GM23338 (cell line): Measurements from ENCODE around the gene AKNAD1. TPM values are rescaled to one million over a fixed set of nuclear protein-coding genes. Genes with fewer than 3 reads are reported as not detected.
A peak's percentile ranks its signal among the peaks of the same experiment; 100 is the strongest.

ENCODE experiments used
- ATAC-seq: fragments of 200-7000 bp; cut with Tn5 transposase; 3 replicates; pipeline ENCODE4 v1.9.1; 2020
- DNase-seq: peaks from one replicate; pipeline ENCODE4 v3.0.0-alpha.2; 2015; ENCODE audit warnings: low spot score
- H2AFZ ChIP-seq: fragments of 200-600 bp; sonication (generic); 2 replicates; pipeline ENCODE4 v1.8.0; 2016; ENCODE audit warnings: antibody characterized with exemption, mild to moderate bottlenecking, moderate library complexity
- H3F3A ChIP-seq: fragments of 200-600 bp; sonication (generic); replicated peaks from 2 replicates; pipeline ENCODE4 v1.8.0; 2017; ENCODE audit warnings: antibody characterized with exemption, mixed run types, low read depth
- H3K27ac ChIP-seq: fragments of 200-600 bp; sonication (generic); 2 replicates; pipeline ENCODE4 v1.6.1; 2016; ENCODE audit warnings: low read depth
- H3K27me3 ChIP-seq: fragments of 200-600 bp; sonication (generic); 2 replicates; pipeline ENCODE4 v1.8.0; 2016; ENCODE audit warnings: mild to moderate bottlenecking, mixed run types, moderate library complexity; ENCODE audit not compliant: insufficient read depth
- H3K36me3 ChIP-seq: fragments of 200-600 bp; sonication (generic); 2 replicates; pipeline ENCODE4 v1.8.0; 2016; ENCODE audit warnings: mild to moderate bottlenecking; ENCODE audit not compliant: insufficient read depth
- H3K4me1 ChIP-seq: fragments of 200-600 bp; sonication (generic); 2 replicates; pipeline ENCODE4 v1.8.0; 2016; ENCODE audit warnings: mild to moderate bottlenecking, moderate library complexity; ENCODE audit not compliant: insufficient read depth
- H3K4me2 ChIP-seq: fragments of 200-600 bp; sonication (generic); 2 replicates; pipeline ENCODE4 v1.7.1; 2017; ENCODE audit warnings: mixed run types
- H3K4me3 ChIP-seq: fragments of 200-600 bp; sonication (generic); 2 replicates; pipeline ENCODE4 v1.6.1; 2016; ENCODE audit warnings: mixed run types
- H3K79me2 ChIP-seq: fragments of 200-600 bp; sonication (generic); replicated peaks from 2 replicates; pipeline ENCODE4 v1.8.0; 2017; ENCODE audit warnings: mild to moderate bottlenecking; ENCODE audit not compliant: insufficient read depth
- H3K9me2 ChIP-seq: fragments of 200-600 bp; sonication (generic); 2 replicates; pipeline ENCODE4 v1.8.0; 2017; ENCODE audit not compliant: insufficient read depth
- H4K20me1 ChIP-seq: fragments of 200-600 bp; sonication (generic); replicated peaks from 2 replicates; pipeline ENCODE4 v1.8.0; 2017; ENCODE audit warnings: mild to moderate bottlenecking; ENCODE audit not compliant: insufficient read depth
- H3K27ac Mint-ChIP-seq: 2 replicates; pipeline ENCODE4 v1.8.0; 2020; ENCODE audit warnings: inconsistent platforms, mild to moderate bottlenecking, moderate library complexity, mixed read lengths
- H3K27me3 Mint-ChIP-seq: 3 replicates; pipeline ENCODE4 v1.8.0; 2022; ENCODE audit warnings: low read depth, mild to moderate bottlenecking, moderate library complexity, mixed read lengths, inconsistent platforms; ENCODE audit not compliant: insufficient read depth, poor library complexity
- H3K36me3 Mint-ChIP-seq: 3 replicates; pipeline ENCODE4 v1.8.0; 2021; ENCODE audit warnings: low read depth, mild to moderate bottlenecking, inconsistent platforms, moderate library complexity, mixed read lengths
- H3K4me1 Mint-ChIP-seq: 3 replicates; pipeline ENCODE4 v1.8.0; 2020; ENCODE audit warnings: mild to moderate bottlenecking, inconsistent platforms, mixed read lengths
- H3K4me3 Mint-ChIP-seq: 3 replicates; pipeline ENCODE4 v1.8.0; 2021; ENCODE audit warnings: moderate library complexity, mild to moderate bottlenecking, inconsistent platforms, mixed read lengths
- H3K9me3 Mint-ChIP-seq: 3 replicates; pipeline ENCODE4 v1.8.0; 2020; ENCODE audit warnings: moderate library complexity, mild to moderate bottlenecking, inconsistent platforms, mixed read lengths
- CREB1 ChIP-seq: fragments of 250-450 bp; sonication (Bioruptor Pico); IDR thresholded peaks from 2 replicates; pipeline ENCODE4 v1.5.0; 2020; ENCODE audit warnings: low read depth, mild to moderate bottlenecking, moderate library complexity
- CTCF ChIP-seq, 2 experiments: fragments of 200-600 bp in 1 of 2; sonication (generic) in 1 of 2; conservative IDR thresholded peaks; 2 replicates each; pipeline versions ENCODE4 v1.5.1 to v1.6.1; 2016 to 2017; ENCODE audit warnings: antibody characterized with exemption in 2 of 2, low read depth in 2 of 2, mild to moderate bottlenecking in 2 of 2, moderate library complexity in 1 of 2
- ETS1 ChIP-seq: IDR thresholded peaks from 2 replicates; pipeline ENCODE4 v1.6.1; 2016; ENCODE audit warnings: antibody characterized with exemption
- EZH2 ChIP-seq: fragments of 200-600 bp; sonication (generic); IDR thresholded peaks from one replicate; pipeline ENCODE4 v1.8.0; 2017; ENCODE audit warnings: antibody characterized with exemption, mild to moderate bottlenecking, low read depth; ENCODE audit not compliant: unreplicated experiment
- EZH2phosphoT487 ChIP-seq: fragments of 200-600 bp; sonication (generic); IDR thresholded peaks from one replicate; pipeline ENCODE4 v1.8.1; 2018; ENCODE audit warnings: antibody characterized with exemption; ENCODE audit not compliant: unreplicated experiment
- JUNB ChIP-seq: IDR thresholded peaks from one replicate; pipeline ENCODE4 v1.6.1; 2016; ENCODE audit warnings: antibody characterized with exemption; ENCODE audit not compliant: unreplicated experiment
- NANOG ChIP-seq: IDR thresholded peaks from 2 replicates; pipeline ENCODE4 v1.6.1; 2016; ENCODE audit warnings: antibody characterized with exemption, borderline replicate concordance
- POLR2AphosphoS5 ChIP-seq: IDR thresholded peaks from 2 replicates; pipeline ENCODE4 v1.6.1; 2016; ENCODE audit warnings: antibody characterized with exemption, low read depth
- REST ChIP-seq: IDR thresholded peaks from one replicate; pipeline ENCODE4 v1.6.1; 2018; ENCODE audit warnings: antibody characterized with exemption; ENCODE audit not compliant: unreplicated experiment
- STAT1 ChIP-seq: IDR thresholded peaks from one replicate; pipeline ENCODE4 v1.6.1; 2016; ENCODE audit warnings: antibody characterized with exemption; ENCODE audit not compliant: unreplicated experiment
- ZNF114 ChIP-seq: fragments of 250-450 bp; sonication (Bioruptor Pico); IDR thresholded peaks from 2 replicates; pipeline ENCODE4 v1.5.0; 2020; ENCODE audit warnings: mild to moderate bottlenecking, moderate library complexity
- ZNF331 ChIP-seq: fragments of 250-450 bp; sonication (Bioruptor Pico); IDR thresholded peaks from 2 replicates; pipeline ENCODE4 v1.5.0; 2020; ENCODE audit warnings: low read depth, mild to moderate bottlenecking, moderate library complexity
- ZNF462 ChIP-seq: fragments of 250-450 bp; sonication (Bioruptor Pico); IDR thresholded peaks from 2 replicates; pipeline ENCODE4 v1.5.0; 2020; ENCODE audit warnings: mild to moderate bottlenecking, moderate library complexity
- polyA plus RNA-seq: library from polyadenylated mRNA; unstranded; fragments of >200 nt; fragmentation: Nextera tagmentation; extraction: Ambion mirVana; gene quantifications from 2 replicates; pipeline ENCODE4 v1.2.1, GENCODE V29; 2016
- total RNA-seq: library from RNA; depleted of rRNA; stranded (reverse); fragments of >200 nt; shearing (Covaris generic); gene quantifications from 2 replicates; pipeline ENCODE4 v1.2.3, GENCODE V29; 2014

Gene AKNAD1
- total and polyA plus RNA-seq, 2 experiments from 2014 or later: not detected

GRCh38 chr1:108861566-108861965, 4.7 kb upstream of the AKNAD1 start:
- 0 out of 2 replicates have a peak overlapping the region, but pooled peaks have one; percentile 52 for H2AFZ ChIP-seq
- TF ChIP-seq JUNB (no peak), ZNF331 (CRISPR knock-in tag) (no peak), EZH2 (no peak), REST (no peak), ZNF462 (no peak), POLR2AphosphoS5 (no peak), STAT1 (no peak), ETS1 (no peak), ZNF114 (CRISPR knock-in tag) (no peak), CTCF (conservative IDR thresholded peaks at IDR 0.05; ENCODE audit: low read depth in 2 of 2) (no peak), NANOG (no peak), EZH2phosphoT487 (no peak), CREB1 (no peak)
- Mint-ChIP-seq H3K9me3 (no peaks in the 10 kb centered on the region), H3K27me3 (no peaks in the 10 kb centered on the region), H3K36me3 (no peaks in the 10 kb centered on the region), H3K4me1 (peaks cover 3% of the 10 kb centered on the region; the same call in 2 of the 3 replicates), H3K4me3 (no peak overlapping the region), H3K27ac (no peak overlapping the region)
- 0 out of 2 replicates have a peak, but pooled peaks cover 4% of the 10 kb centered on the region for H3F3A ChIP-seq
- H3K27ac ChIP-seq: no peak overlapping the region
- H3K27me3 ChIP-seq: no peaks in the 10 kb centered on the region
- no peaks in the 10 kb centered on the region for H3K36me3 ChIP-seq
- no peak overlapping the region for H3K4me2 ChIP-seq
- ATAC-seq (no peak), DNase-seq (no peak)
- 0 out of 2 replicates have a peak, but pooled peaks cover 6% of the 10 kb centered on the region for H3K4me1 ChIP-seq
- H3K79me2 ChIP-seq: no peaks in the 10 kb centered on the region
- H3K4me3 ChIP-seq: no peak overlapping the region
- H4K20me1 ChIP-seq: no peaks in the 10 kb centered on the region
- H3K9me2 ChIP-seq: no peaks in the 10 kb centered on the region
